ENCODE measurements around the gene SPIRE1. TPM values are rescaled to one million over a fixed set of nuclear protein-coding genes. Genes with fewer than 3 reads are reported as not detected.
A peak's percentile ranks its signal among the peaks of the same experiment; 100 is the strongest.

Gene SPIRE1
- total RNA-seq (2014; rRNA removed; shearing (Covaris generic)): 14.5 and 18.0 TPM in 2 replicates

DNA sequence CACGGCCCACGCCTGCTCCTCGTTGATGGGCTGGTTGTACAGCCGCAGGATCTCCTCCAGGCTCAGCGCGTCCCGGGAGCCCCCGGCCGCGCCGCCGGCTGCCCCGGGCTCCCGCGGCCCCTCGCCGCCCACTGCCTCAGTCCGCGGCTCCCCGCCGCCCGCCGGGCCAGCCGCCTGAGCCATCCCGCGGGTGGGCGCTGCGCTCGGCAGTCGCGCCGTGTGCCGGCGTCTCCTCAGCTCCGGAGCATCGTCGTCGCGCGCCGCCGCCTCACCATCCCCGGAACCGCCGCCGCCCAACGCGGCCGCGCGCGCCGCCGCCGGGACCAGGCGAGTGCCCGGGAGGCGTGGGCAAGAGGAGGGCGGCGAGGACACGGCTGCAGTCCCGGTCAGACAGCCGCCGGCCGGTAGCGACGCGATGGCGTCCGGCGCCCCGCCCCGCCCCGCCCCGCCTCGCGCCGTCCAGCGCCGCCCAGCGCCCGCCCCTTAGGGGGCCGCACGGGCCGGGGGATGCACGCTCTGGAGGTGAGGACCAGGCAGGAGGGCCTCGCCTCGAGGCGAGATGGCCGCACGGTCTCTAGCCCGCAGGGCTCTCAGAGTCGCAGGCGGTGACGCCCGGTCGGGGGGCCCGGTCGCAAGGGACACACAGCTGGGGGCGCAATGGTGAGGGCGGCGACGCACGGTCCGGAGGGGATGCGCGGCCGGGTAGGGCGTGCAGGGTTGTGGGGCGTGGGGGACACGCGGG is at the start of gene SPIRE1:
Gene SPIRE1, minus strand, starts transcription at position 424 of the 742 bp plus-strand sequence. Its CDS starts 241 bp downstream, at position 183.
- DNase-seq: peak; percentile 90
- no peaks in the 10 kb centered on the region for H3K36me3 ChIP-seq (replicated peaks; ENCODE audit: control insufficient read depth, insufficient read depth, low read length)
- peaks cover 6% of the 10 kb centered on the region for H3K27me3 ChIP-seq (ENCODE audit: control insufficient read depth, insufficient read depth, low read length)
- peak within 1 kb of the TSS; percentile 67 for H3K4me3 ChIP-seq (ENCODE audit: insufficient read depth, low read depth, low read length)

DNA sequence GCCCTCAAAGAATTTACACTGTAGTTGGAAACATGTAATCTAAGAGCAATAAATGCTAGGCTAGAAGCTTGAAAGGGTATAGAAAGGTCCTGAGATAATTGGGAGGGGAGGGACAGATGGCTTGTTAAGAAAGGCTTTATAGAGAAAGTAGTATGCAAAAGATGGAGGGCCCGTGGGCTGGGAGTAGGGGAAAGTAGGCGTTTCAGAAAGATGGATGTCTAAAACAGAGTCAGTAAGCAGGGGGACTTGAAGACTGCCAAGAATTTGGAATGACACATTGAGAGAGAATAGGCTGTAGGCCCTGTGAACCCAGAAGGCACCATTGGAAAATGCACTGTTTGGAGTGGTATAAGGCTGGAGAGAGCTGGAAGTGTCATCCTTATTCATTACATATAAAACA is 45.8 kb upstream of the SPIRE1 start:
- Histone ChIP-seq H3K27me3 (ENCODE audit: control insufficient read depth, insufficient read depth, low read length) (no peaks in the 10 kb centered on the region), H3K36me3 (replicated peaks; ENCODE audit: control insufficient read depth, insufficient read depth, low read length) (peaks cover 7% of the 10 kb centered on the region), H3K4me3 (ENCODE audit: insufficient read depth, low read depth, low read length) (peak overlapping the region; percentile 94)
- peak; percentile 37 for DNase-seq

DNA sequence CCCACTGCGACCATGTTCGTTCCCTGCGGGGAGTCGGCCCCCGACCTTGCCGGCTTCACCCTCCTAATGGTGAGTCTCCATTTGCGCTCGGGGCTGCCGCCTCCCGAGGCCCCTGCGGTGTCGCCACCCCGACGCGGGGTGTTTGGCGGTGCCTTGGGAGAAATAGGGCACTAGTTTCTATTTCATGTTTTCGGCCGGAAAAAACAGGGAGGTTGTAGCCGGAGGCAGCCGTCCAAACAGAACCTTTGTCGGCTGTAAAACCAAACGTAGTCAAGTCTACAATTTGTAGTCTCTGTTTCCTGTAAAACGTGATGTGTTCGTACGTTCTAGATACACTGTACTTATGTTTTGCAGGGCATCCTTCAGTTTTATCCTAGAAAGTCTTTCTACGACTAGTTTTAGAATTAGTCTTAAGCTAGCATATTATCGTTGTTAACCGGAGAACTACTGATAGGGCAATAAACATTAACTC is 45.2 kb upstream of the SPIRE1 start:
- DNase-seq: no peak
- Histone ChIP-seq H3K27me3 (ENCODE audit: control insufficient read depth, insufficient read depth, low read length) (no peaks in the 10 kb centered on the region), H3K4me3 (ENCODE audit: insufficient read depth, low read depth, low read length) (peak overlapping the region; percentile 94), H3K36me3 (replicated peaks; ENCODE audit: control insufficient read depth, insufficient read depth, low read length) (peaks cover 8% of the 10 kb centered on the region)

DNA sequence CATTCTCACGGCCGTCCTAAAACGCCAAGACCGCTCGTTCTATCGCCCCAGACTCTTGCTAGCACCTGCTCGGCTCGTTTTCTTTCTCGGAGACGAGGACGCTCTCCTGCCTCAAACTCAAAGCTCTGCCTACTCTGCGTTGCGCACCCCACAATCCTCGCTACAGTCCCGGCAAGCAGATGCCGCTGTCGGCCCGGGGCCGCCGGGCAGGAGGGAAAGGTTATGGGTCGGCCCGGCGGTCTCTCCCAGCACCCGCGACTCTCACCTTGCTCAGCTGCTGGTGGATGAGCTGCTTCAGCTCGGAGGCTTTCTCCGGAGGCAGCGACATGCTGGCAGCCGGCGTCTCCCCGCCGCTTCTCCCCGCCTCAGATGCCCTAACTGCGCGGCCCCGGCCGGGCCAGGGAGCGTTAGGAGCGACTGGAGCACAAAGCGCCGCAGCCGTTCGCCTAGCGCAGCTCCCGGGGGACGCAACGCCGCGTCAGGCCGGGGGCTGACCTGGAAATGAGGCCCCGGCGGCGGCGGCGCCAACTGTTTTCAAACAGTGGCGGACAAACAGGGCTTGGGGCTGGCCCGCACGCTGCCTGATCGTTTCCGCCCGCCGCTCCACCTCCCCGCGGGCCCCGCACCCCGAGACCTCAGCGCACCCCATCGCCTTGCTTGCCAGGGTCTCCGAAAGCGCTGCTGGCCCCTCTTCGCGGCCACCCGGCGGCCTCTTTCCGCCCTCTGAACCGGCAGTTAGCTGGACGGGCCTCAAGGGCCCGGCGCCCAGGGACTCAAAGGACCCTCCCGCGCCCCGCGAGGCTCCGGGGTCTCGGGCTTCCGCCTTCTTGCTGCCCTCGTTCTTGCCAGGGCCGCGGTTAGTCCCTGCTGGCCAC is 44.6 kb upstream of the SPIRE1 start, which contains the start of the genes CEP76 and PSMG2:
Gene CEP76, minus strand, starts transcription at position 503 of the 875 bp plus-strand sequence. Its CDS starts 175 bp downstream, at position 328.
Gene PSMG2, plus strand, starts transcription at position 822 of the 875 bp plus-strand sequence. CDS start 66 bp downstream, outside the sequence.
- peak; percentile 93 for DNase-seq
- Histone ChIP-seq H3K4me3 (ENCODE audit: insufficient read depth, low read depth, low read length) (peak within 1 kb of the TSS; percentile 94), H3K27me3 (ENCODE audit: control insufficient read depth, insufficient read depth, low read length) (no peaks in the 10 kb centered on the region), H3K36me3 (replicated peaks; ENCODE audit: control insufficient read depth, insufficient read depth, low read length) (peaks cover 4% of the 10 kb centered on the region)

DNA sequence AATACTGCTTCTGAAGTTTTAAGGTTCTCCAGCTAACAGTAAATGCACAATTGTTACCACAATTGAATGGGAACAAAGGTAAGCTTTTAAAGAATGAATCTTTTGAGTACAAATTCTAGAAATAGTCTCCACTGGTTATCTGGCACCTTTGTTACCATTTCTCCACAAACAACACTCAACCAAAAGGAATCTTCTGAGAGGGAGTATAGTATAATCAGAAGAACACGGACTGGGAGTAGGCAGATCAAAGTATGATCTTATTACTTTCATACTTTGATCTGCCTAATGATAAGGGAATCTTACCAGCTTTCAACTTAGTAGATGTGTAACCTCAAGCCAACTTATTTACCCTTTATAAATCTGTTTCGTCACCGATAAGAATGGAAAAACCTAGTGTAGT is 43.3 kb upstream of the SPIRE1 start:
- Histone ChIP-seq H3K4me3 (ENCODE audit: insufficient read depth, low read depth, low read length) (no peak overlapping the region; the same call in 1 of the 2 replicates), H3K27me3 (ENCODE audit: control insufficient read depth, insufficient read depth, low read length) (no peaks in the 10 kb centered on the region), H3K36me3 (replicated peaks; ENCODE audit: control insufficient read depth, insufficient read depth, low read length) (peaks cover 3% of the 10 kb centered on the region)
- DNase-seq: no peak

DNA sequence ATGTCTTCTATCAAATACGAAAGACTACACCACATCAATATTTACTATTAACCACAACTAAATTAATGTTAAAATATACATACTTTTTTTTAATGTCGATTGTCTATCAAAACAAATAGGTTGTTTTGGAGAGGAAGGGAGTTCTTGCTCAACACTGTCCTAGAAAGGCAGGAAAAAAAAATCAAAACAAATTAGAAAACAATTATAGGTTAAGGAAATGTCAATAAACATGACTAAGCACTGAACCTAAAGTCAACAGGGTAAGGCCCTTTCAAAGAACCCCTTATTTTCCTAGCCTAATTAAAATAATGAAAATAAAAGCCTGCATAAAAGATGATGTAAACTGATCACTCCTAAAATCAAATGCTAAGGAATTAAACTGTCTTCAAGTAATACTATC is 41.8 kb upstream of the SPIRE1 start:
- no peak for DNase-seq
- Histone ChIP-seq H3K27me3 (ENCODE audit: control insufficient read depth, insufficient read depth, low read length) (no peaks in the 10 kb centered on the region), H3K4me3 (ENCODE audit: insufficient read depth, low read depth, low read length) (no peak overlapping the region), H3K36me3 (replicated peaks; ENCODE audit: control insufficient read depth, insufficient read depth, low read length) (peaks cover 3% of the 10 kb centered on the region)

DNA sequence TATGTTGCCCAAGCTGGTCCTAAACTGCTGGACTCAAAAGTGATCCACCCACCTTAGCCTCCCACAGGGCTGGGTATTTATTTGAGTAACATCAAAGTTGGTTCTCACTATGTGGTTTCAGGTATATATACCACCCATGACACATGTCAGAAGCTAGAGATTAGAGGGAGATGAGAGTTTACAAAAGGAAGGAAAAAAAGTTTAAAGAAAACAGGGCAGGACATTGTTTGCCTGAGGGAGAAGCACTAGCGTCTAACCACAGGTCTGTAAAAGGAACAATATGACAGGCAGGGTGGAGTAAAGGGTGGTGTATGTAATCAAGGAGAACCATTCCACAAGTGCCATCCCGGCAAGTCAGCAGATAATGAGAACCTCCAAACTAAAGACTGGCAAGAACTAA is 36.1 kb upstream of the SPIRE1 start:
- Histone ChIP-seq H3K36me3 (replicated peaks; ENCODE audit: control insufficient read depth, insufficient read depth, low read length) (peaks cover 4% of the 10 kb centered on the region), H3K27me3 (ENCODE audit: control insufficient read depth, insufficient read depth, low read length) (no peaks in the 10 kb centered on the region)
- no peak for DNase-seq

DNA sequence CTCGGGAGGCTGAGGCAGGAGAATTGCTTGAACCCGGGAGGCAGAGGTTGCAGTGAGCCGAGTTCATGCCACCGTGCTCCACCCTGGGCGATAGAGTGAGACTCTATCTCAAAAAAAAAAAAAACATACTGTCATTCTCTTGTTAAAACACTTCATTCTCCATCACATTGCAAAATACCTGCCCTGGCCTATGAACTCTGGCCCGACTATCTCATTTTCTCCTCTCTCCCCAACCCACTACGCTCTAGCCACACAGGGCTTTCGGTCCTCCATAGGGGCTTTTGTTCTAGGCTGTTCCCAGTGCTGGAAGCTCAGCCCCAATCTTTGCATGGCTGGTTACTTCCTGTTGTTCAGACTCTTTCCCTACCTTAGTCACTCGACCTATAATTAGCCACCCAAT is 34.3 kb upstream of the SPIRE1 start:
- no peak overlapping the region for H3K4me3 ChIP-seq (ENCODE audit: insufficient read depth, low read depth, low read length)
- H3K36me3 ChIP-seq (replicated peaks; ENCODE audit: control insufficient read depth, insufficient read depth, low read length): peaks cover 2% of the 10 kb centered on the region
- H3K27me3 ChIP-seq (ENCODE audit: control insufficient read depth, insufficient read depth, low read length): no peaks in the 10 kb centered on the region
- no peak for DNase-seq

More for the DNA sequence above, 36.1 kb upstream of the SPIRE1 start:
- no peak overlapping the region for H3K4me3 ChIP-seq (ENCODE audit: insufficient read depth, low read depth, low read length)

DNA sequence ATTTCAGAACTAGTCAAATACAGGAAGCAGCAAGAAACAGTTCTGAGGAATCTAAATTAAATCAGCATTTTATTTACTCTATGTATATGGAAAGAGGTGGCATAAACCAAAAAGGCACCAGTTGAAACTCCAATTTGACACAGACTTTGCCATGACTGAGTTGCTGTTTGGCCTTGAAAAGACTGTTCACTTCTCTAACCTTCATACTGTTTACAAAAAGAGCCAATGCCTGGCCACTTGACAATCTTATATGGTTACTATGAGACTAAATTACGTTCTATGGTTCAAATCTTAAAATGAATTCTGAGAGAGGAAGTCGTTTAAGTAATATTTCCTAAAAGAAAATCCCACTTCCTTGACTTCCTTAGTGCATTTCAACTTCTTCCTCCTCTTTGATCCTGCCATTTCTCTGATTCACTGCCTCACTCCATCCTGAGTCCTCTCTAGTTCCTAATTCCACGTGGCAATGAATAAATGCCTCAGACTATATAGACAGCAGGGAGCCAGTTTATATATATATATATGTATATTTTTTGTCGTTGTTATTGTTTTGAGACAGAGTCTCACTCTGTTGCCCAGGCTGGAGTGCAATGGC is 31.4 kb upstream of the SPIRE1 start:
- no peak for DNase-seq
- Histone ChIP-seq H3K4me3 (ENCODE audit: insufficient read depth, low read depth, low read length) (no peak overlapping the region), H3K36me3 (replicated peaks; ENCODE audit: control insufficient read depth, insufficient read depth, low read length) (peaks cover 5% of the 10 kb centered on the region; the same call in 1 of the 2 replicates), H3K27me3 (ENCODE audit: control insufficient read depth, insufficient read depth, low read length) (no peaks in the 10 kb centered on the region)

DNA sequence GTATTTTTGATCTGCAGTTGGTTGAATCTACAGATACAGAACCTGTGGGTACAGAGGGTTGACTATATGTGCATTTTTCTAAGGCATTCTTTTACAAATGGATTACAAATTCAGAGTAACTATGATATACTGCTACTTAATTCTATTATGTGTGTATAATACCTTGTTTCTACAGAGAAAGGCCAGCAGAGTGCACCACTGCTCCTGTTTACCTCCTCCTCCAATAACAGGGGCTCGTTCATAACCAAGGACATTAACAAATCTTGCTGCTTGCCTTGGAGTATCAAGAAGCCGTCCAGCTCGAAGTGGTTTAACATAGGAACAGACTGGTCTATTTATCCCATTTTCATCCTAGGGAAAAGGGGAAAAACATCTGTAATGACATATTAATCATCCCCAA is 28.2 kb upstream of the SPIRE1 start:
- no peak overlapping the region for H3K4me3 ChIP-seq (ENCODE audit: insufficient read depth, low read depth, low read length)

DNA sequence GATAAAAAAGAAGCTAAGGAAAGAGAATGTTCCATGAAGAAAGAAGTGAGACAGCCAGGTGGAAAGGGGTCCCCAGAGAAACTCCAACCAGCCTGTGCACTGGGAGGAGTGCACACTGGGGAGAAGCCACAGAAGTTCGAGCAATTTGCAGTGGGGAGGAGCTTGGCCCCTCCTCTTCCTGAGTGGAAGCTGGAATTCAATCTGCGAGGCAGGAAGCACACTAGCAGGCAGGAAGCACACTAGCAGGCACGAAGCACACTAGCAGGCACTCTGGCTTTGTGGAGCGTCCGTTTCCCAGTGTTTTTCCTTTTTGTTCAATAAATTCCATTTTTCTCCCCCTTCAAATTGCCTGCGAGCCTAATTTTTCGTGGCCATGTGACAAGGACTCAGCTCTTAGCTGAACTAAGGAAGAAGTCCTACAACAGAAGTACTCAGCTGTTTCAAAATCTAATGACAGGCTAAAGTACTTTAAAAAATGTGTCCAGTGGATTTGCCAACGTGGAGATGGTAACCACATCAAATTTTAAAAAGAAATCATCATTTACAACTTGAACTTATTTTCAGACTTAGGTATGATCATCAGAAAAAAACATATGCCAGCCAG is 21.4 kb upstream of the SPIRE1 start:
- H3K36me3 ChIP-seq (replicated peaks; ENCODE audit: control insufficient read depth, insufficient read depth, low read length): peaks cover 6% of the 10 kb centered on the region
- H3K27me3 ChIP-seq (ENCODE audit: control insufficient read depth, insufficient read depth, low read length): no peaks in the 10 kb centered on the region
- DNase-seq: no peak
- H3K4me3 ChIP-seq (ENCODE audit: insufficient read depth, low read depth, low read length): no peak overlapping the region

More for the DNA sequence above, 28.2 kb upstream of the SPIRE1 start:
- Histone ChIP-seq H3K27me3 (ENCODE audit: control insufficient read depth, insufficient read depth, low read length) (no peaks in the 10 kb centered on the region), H3K36me3 (replicated peaks; ENCODE audit: control insufficient read depth, insufficient read depth, low read length) (peaks cover 4% of the 10 kb centered on the region; the same call in 1 of the 2 replicates)
- no peak for DNase-seq

DNA sequence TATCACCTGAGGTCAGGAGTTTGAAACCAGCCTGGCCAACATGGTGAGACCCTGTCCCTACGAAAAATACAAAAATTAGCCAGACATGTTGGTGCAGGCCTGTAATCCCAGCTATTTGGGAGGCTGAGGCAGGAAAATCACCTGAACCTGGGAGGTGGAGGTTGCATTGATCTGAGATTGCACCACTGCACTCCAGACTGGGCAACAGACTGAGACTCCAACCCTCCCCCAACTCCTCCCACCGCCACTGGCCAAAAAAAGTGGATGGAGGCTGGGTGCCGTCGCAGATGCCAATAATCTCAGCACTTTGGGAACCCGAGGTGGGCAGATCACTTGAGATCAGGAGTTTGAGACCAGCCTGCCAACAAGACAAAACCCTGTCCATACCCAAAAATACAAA is 10.1 kb upstream of the SPIRE1 start:
- no peaks in the 10 kb centered on the region for H3K27me3 ChIP-seq (ENCODE audit: control insufficient read depth, insufficient read depth, low read length)

DNA sequence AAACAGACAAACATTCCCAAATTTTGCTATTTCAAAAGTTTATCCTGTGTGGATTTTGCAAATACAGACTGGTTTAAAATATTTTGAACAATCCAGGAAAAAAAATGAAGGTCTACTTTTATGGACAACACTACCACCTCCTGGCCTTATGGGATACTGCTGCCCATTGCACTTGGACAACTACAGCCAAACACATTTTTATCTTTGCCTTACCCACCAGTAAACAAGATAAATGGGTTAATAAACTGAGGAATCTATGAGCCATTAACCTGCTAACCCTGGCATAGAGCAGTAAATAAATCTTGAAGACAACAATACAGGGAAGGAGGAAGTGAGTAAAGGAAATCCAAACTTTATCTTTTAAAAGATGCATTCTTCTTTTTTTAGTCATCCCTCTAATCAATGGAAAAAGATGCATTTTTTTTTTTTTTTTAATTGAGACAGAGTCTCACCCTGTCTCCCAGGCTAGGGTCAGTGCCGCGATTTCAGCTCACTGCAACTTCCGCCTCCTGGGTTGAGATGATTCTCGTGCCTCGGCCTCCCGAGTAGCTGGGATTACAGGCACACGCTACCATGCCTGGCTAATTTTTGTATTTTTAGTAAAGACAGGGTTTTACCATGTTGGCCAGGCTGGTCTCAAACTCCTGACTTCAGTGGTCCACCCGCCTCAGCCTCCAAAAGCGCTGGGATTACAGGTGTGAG is 2.1 kb upstream of the SPIRE1 start:
- no peak overlapping the region for H3K4me3 ChIP-seq (ENCODE audit: insufficient read depth, low read depth, low read length)
- H3K36me3 ChIP-seq (replicated peaks; ENCODE audit: control insufficient read depth, insufficient read depth, low read length): no peaks in the 10 kb centered on the region
- H3K27me3 ChIP-seq (ENCODE audit: control insufficient read depth, insufficient read depth, low read length): peaks cover 6% of the 10 kb centered on the region
- peak; percentile 59 for DNase-seq

More for the DNA sequence above, 10.1 kb upstream of the SPIRE1 start:
- Histone ChIP-seq H3K4me3 (ENCODE audit: insufficient read depth, low read depth, low read length) (no peak overlapping the region), H3K36me3 (replicated peaks; ENCODE audit: control insufficient read depth, insufficient read depth, low read length) (no peaks in the 10 kb centered on the region; the same call in 1 of the 2 replicates)
- no peak for DNase-seq
